ENCODE data around the gene EPHB1. TPM values are rescaled to one million over a fixed set of nuclear protein-coding genes. Genes with fewer than 3 reads are reported as not detected.

The EPHB1 gene
- polyA plus RNA-seq, 3 donors from 2014 or later = 0.45 to 1.7 (median 0.48) TPM

GRCh38 chr3:134872440-134873388, 77.7 kb downstream of the EPHB1 start:
- Mint-ChIP-seq H3K9me3 (peaks cover 0 to 3% (median 0%) of the 10 kb centered on the region in 6 donors), H3K4me3 (no peak overlapping the region), H3K36me3 (no peaks in the 10 kb centered on the region), H3K4me1 (no peaks in the 10 kb centered on the region), H3K27ac (no peak overlapping the region), H3K27me3 (ENCODE audit: low read depth in 3 of 3) (peaks cover 0 to 5% (median 2%) of the 10 kb centered on the region in 3 donors)
- DNase-seq = no peak

- Mint-ChIP-seq H3K4me3 (no peak overlapping the region), H3K27me3 (ENCODE audit: low read depth in 3 of 3) (peaks cover 0 to 4% (median 2%) of the 10 kb centered on the region in 3 donors), H3K27ac (no peak overlapping the region), H3K9me3 (peaks cover 0 to 4% (median 0%) of the 10 kb centered on the region in 6 donors), H3K4me1 (no peaks in the 10 kb centered on the region), H3K36me3 (no peaks in the 10 kb centered on the region)
- DNase-seq = no peak
These were observed 78.7 kb downstream of the EPHB1 start for GRCh38 chr3:134873789-134874188.

- no peak overlapping the region for H3K27ac Mint-ChIP-seq
These were observed 79.8 kb downstream of the EPHB1 start for GRCh38 chr3:134874737-134875413.

GRCh38 chr3:134876836-134877235, 81.8 kb downstream of the EPHB1 start:
- H3K27me3 Mint-ChIP-seq (ENCODE audit: low read depth in 3 of 3) = peaks cover 0 to 4% (median 4%) of the 10 kb centered on the region in 3 donors
- H3K27ac Mint-ChIP-seq = no peak overlapping the region
- DNase-seq = no peak
- no peaks in the 10 kb centered on the region for H3K36me3 Mint-ChIP-seq
- H3K4me3 Mint-ChIP-seq = no peak overlapping the region
- H3K4me1 Mint-ChIP-seq = no peaks in the 10 kb centered on the region
- H3K9me3 Mint-ChIP-seq = peaks cover 0 to 7% (median 0%) of the 10 kb centered on the region in 6 donors

More at GRCh38 chr3:134874737-134875413, 79.8 kb downstream of the EPHB1 start:
- Mint-ChIP-seq H3K36me3 (no peaks in the 10 kb centered on the region), H3K4me3 (no peak overlapping the region), H3K4me1 (no peaks in the 10 kb centered on the region), H3K27me3 (ENCODE audit: low read depth in 3 of 3) (peaks cover 0 to 4% (median 3%) of the 10 kb centered on the region in 3 donors), H3K9me3 (peaks cover 0 to 7% (median 0%) of the 10 kb centered on the region in 6 donors)
- DNase-seq = no peak

- Mint-ChIP-seq H3K27me3 (ENCODE audit: low read depth in 3 of 3) (peaks cover 0 to 4% (median 4%) of the 10 kb centered on the region in 3 donors), H3K4me3 (no peak overlapping the region), H3K36me3 (no peaks in the 10 kb centered on the region), H3K9me3 (peaks cover 0 to 5% (median 0%) of the 10 kb centered on the region in 6 donors), H3K4me1 (no peaks in the 10 kb centered on the region), H3K27ac (no peak overlapping the region)
- DNase-seq = no peak
These were observed 82.7 kb downstream of the EPHB1 start for GRCh38 chr3:134877788-134878187.

- H3K27ac Mint-ChIP-seq = no peak overlapping the region
- H3K9me3 Mint-ChIP-seq = peaks cover 0 to 3% (median 0%) of the 10 kb centered on the region in 6 donors
These were observed 84.9 kb downstream of the EPHB1 start for GRCh38 chr3:134879990-134880389.

GRCh38 chr3:134880431-134880830, 85.4 kb downstream of the EPHB1 start:
- H3K27me3 Mint-ChIP-seq (ENCODE audit: low read depth in 3 of 3) = peaks cover 0 to 6% (median 4%) of the 10 kb centered on the region in 3 donors
- H3K4me1 Mint-ChIP-seq = peaks cover 0 to under 1% of the 10 kb centered on the region in 2 donors
- no peak overlapping the region for H3K4me3 Mint-ChIP-seq
- H3K27ac Mint-ChIP-seq = no peak overlapping the region
- no peak for DNase-seq
- peaks cover 0 to 3% (median 0%) of the 10 kb centered on the region in 6 donors for H3K9me3 Mint-ChIP-seq
- H3K36me3 Mint-ChIP-seq = no peaks in the 10 kb centered on the region

More at GRCh38 chr3:134879990-134880389, 84.9 kb downstream of the EPHB1 start:
- Mint-ChIP-seq H3K36me3 (no peaks in the 10 kb centered on the region), H3K27me3 (ENCODE audit: low read depth in 3 of 3) (peaks cover 0 to 5% (median 4%) of the 10 kb centered on the region in 3 donors), H3K4me1 (no peaks in the 10 kb centered on the region), H3K4me3 (no peak overlapping the region)
- DNase-seq = no peak

GRCh38 chr3:134881305-134881704, 86.2 kb downstream of the EPHB1 start:
- Mint-ChIP-seq H3K9me3 (peaks cover 0 to 3% (median 0%) of the 10 kb centered on the region in 6 donors), H3K27ac (no peak overlapping the region), H3K36me3 (no peaks in the 10 kb centered on the region), H3K27me3 (ENCODE audit: low read depth in 3 of 3) (peaks cover 0 to 6% (median 4%) of the 10 kb centered on the region in 3 donors), H3K4me3 (no peak overlapping the region), H3K4me1 (peaks cover 8 to 9% of the 10 kb centered on the region in 2 donors)
- no peak for DNase-seq

- H3K9me3 Mint-ChIP-seq = peaks cover 0 to 2% (median 0%) of the 10 kb centered on the region in 6 donors
- no peak overlapping the region for H3K4me3 Mint-ChIP-seq
- no peak overlapping the region for H3K27ac Mint-ChIP-seq
- no peak for DNase-seq
- peaks cover 8 to 11% of the 10 kb centered on the region in 2 donors for H3K4me1 Mint-ChIP-seq
- H3K36me3 Mint-ChIP-seq = no peaks in the 10 kb centered on the region
- peaks cover under 1 to 4% (median 1%) of the 10 kb centered on the region in 3 donors for H3K27me3 Mint-ChIP-seq (ENCODE audit: low read depth in 3 of 3)
These were observed 88.8 kb downstream of the EPHB1 start for GRCh38 chr3:134883697-134884385.

GRCh38 chr3:134885877-134886621, 91.0 kb downstream of the EPHB1 start:
- Mint-ChIP-seq H3K4me3 (peak overlapping the region in 1 of 5 donors; percentile 3), H3K36me3 (no peaks in the 10 kb centered on the region), H3K27ac (no peak overlapping the region), H3K27me3 (ENCODE audit: low read depth in 3 of 3) (peaks cover under 1 to 6% (median 3%) of the 10 kb centered on the region in 3 donors), H3K4me1 (peaks cover 8 to 11% of the 10 kb centered on the region in 2 donors), H3K9me3 (peaks cover 0 to 7% (median 0%) of the 10 kb centered on the region in 6 donors)
- DNase-seq = no peak

GRCh38 chr3:134886991-134887390, 91.9 kb downstream of the EPHB1 start:
- H3K27me3 Mint-ChIP-seq (ENCODE audit: low read depth in 3 of 3) = peaks cover 0 to 6% (median 2%) of the 10 kb centered on the region in 3 donors
- no peak overlapping the region for H3K4me3 Mint-ChIP-seq
- H3K27ac Mint-ChIP-seq = no peak overlapping the region
- DNase-seq = no peak
- H3K4me1 Mint-ChIP-seq = peaks cover 8 to 11% of the 10 kb centered on the region in 2 donors
- H3K36me3 Mint-ChIP-seq = no peaks in the 10 kb centered on the region
- H3K9me3 Mint-ChIP-seq = peaks cover 0 to 9% (median 0%) of the 10 kb centered on the region in 6 donors

- Mint-ChIP-seq H3K9me3 (peaks cover 0 to 9% (median 0%) of the 10 kb centered on the region in 6 donors), H3K4me1 (peaks cover 8 to 11% of the 10 kb centered on the region in 2 donors), H3K27ac (no peak overlapping the region), H3K36me3 (no peaks in the 10 kb centered on the region), H3K27me3 (ENCODE audit: low read depth in 3 of 3) (peaks cover 0 to 6% (median 2%) of the 10 kb centered on the region in 3 donors), H3K4me3 (no peak overlapping the region)
- no peak for DNase-seq
These were observed 92.5 kb downstream of the EPHB1 start for GRCh38 chr3:134887536-134887935.

GRCh38 chr3:134892326-134892725, 97.3 kb downstream of the EPHB1 start:
- H3K27ac Mint-ChIP-seq = no peak overlapping the region
- peaks cover 0 to 6% (median 3%) of the 10 kb centered on the region in 3 donors for H3K27me3 Mint-ChIP-seq (ENCODE audit: low read depth in 3 of 3)
- H3K4me1 Mint-ChIP-seq = no peaks in the 10 kb centered on the region
- H3K9me3 Mint-ChIP-seq = peaks cover 0 to 9% (median 0%) of the 10 kb centered on the region in 6 donors
- H3K4me3 Mint-ChIP-seq = no peak overlapping the region
- DNase-seq = no peak
- no peaks in the 10 kb centered on the region for H3K36me3 Mint-ChIP-seq

Data from immature natural killer cell (primary cell).